GM19023 (cell line): ENCODE data around the gene AGAP9.
"Not testable (repeated sequence)": the region's sequence is repeated elsewhere in the genome, so short reads cannot be mapped to it uniquely, and the experiment has no call there.

ENCODE experiments used
- ATAC-seq: cut with Tn5 transposase; IDR thresholded peaks from one replicate; pipeline ENCODE4 v1.9.1; 2021; ENCODE audit warnings: mild to moderate bottlenecking, moderate library complexity; ENCODE audit not compliant: unreplicated experiment

AGAP9 gene

GRCh38 chr10:47489630-47490029 lies 33.8 kb downstream of the AGAP9 start:
- ATAC-seq, result not testable (repeated sequence)

- ATAC-seq, result not testable (repeated sequence)
These were observed 37.5 kb downstream of the AGAP9 start for GRCh38 chr10:47485943-47486342.

- ATAC-seq, result not testable (repeated sequence)
These were observed 38.7 kb downstream of the AGAP9 start for GRCh38 chr10:47484786-47485185.

GRCh38 chr10:47483923-47484322 lies 39.5 kb downstream of the AGAP9 start, which contains the start of gene ANXA8:
TSS of gene ANXA8 (minus strand) at chr10:47484115. CDS start at chr10:47483933, 182 bp downstream.
- ATAC-seq, result not testable (repeated sequence)

- ATAC-seq, result not testable (repeated sequence)
These were observed 41.1 kb downstream of the AGAP9 start for GRCh38 chr10:47482367-47482766.

- not testable (repeated sequence) for ATAC-seq
These were observed 41.7 kb downstream of the AGAP9 start for GRCh38 chr10:47481768-47482181.

- not testable (repeated sequence) for ATAC-seq
These were observed 42.2 kb downstream of the AGAP9 start for GRCh38 chr10:47481182-47481766.

GRCh38 chr10:47480133-47480532 lies 43.3 kb downstream of the AGAP9 start:
- not testable (repeated sequence) for ATAC-seq

- not testable (repeated sequence) for ATAC-seq
These were observed 45.3 kb downstream of the AGAP9 start for GRCh38 chr10:47478114-47478513.

GRCh38 chr10:47477078-47477477 lies 46.4 kb downstream of the AGAP9 start:
- ATAC-seq, result not testable (repeated sequence)

- ATAC-seq, result not testable (repeated sequence)
These were observed 48.3 kb downstream of the AGAP9 start for GRCh38 chr10:47475101-47475500.

- ATAC-seq, result not testable (repeated sequence)
These were observed 49.9 kb downstream of the AGAP9 start for GRCh38 chr10:47473516-47473915.

GRCh38 chr10:47472647-47473046 lies 50.8 kb downstream of the AGAP9 start:
- ATAC-seq, result not testable (repeated sequence)

GRCh38 chr10:47472072-47472471 lies 51.4 kb downstream of the AGAP9 start:
- not testable (repeated sequence) for ATAC-seq

GRCh38 chr10:47468731-47469528 lies 54.5 kb downstream of the AGAP9 start:
- not testable (repeated sequence) for ATAC-seq

- ATAC-seq, result not testable (repeated sequence)
These were observed 55.5 kb downstream of the AGAP9 start for GRCh38 chr10:47467957-47468356.

GRCh38 chr10:47467458-47467857 lies 56.0 kb downstream of the AGAP9 start:
- ATAC-seq, result not testable (repeated sequence)

GRCh38 chr10:47465216-47465917 lies 58.1 kb downstream of the AGAP9 start:
- not testable (repeated sequence) for ATAC-seq

GRCh38 chr10:47462577-47463358 lies 60.7 kb downstream of the AGAP9 start:
- ATAC-seq, result not testable (repeated sequence)

GRCh38 chr10:47461261-47461687 lies 62.2 kb downstream of the AGAP9 start:
- ATAC-seq, result not testable (repeated sequence)
